DMS53 treated with DMSO at 0.1 percent for 48 hours (cell line): Measurements from ENCODE around the gene DCTD.
A peak's percentile ranks its signal among the peaks of the same experiment; 100 is the strongest.

Experiments used
- DNase-seq: peaks from one replicate; lab custom pipeline; 2025; ENCODE audit not compliant: unreplicated experiment; lab: John Stamatoyannopoulos, UW

The DCTD gene

DNA sequence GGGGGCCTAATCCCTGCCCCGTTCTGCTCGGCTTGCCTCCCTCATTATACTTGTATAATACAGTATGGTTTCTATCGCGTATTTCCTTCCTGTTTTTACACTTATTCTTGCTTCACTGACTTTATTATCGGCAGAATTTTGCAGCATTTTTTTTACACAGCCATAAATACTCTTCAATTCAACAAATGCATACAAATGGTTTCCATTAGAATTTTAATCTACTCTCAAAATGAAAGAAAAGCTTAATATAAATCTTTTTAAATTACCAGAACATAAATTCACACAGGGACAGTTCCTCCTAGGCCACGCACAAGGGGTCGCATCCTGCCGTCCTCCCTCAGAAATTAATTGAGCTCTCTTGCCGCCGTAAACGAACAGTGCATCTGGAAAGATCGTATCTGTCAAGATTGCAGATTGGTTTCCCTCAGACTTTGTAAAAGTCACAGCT, 42.9 kb downstream of the DCTD start:
- DNase-seq, result no peak

DNA sequence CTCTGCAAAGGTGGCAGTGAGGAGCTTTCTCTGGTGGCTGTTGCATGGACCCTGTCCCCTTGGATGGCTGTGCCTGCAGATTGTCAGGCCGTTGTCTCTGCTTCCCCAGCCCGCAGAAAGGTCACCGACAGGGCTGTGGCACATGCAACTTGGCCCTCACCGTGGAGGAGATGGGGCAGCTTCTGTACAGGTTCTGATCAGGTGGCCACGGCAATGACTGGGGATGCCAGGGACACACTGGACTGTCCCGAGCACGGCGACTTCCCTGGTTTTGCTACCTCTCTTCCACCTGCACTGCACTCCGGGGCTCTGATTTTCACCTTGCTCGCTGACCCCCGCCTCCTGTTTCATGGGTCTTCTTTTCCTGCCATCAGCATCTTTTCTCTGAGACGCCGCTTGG, 43.5 kb downstream of the DCTD start:
- DNase-seq, result no peak

DNA sequence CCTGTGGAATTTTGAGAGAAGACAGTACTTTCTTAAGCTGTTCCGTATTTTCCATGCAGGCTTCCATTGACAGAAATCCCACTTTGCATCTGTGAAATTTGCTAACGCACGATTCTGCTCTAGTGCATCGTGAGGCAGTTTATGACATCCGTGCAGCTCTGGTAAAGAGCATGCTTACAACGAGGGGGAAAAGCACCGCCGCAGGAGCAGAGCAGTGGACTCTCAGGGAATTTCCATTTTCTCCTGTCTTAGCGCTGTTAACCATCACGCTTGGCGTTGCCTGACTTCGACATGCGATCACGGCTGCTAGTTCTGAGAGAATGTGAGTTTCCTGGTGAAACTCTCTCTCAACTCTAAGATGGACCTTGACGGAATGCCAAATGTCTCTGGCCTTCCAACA, 43.9 kb downstream of the DCTD start:
- DNase-seq, result no peak

DNA sequence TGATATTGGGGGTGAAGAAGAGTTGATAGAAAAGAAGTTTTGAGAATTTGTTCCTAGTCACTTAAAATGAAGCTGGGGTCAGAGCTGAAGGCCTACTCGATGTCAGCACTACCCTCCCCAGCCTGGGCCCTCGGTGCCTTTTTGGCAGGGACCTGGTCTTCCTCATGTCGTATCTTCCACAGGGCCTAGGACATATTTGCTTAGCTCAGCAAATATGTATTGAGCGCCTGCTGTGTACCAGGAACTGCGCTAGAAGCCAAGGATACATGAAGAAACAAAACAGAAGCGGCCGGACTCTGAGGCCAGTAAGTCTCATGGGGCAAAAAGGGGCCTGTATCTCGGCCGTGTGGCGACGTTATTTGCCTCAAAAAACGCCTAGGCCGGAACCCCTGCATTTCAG, 44.3 kb downstream of the DCTD start:
- no peak for DNase-seq

DNA sequence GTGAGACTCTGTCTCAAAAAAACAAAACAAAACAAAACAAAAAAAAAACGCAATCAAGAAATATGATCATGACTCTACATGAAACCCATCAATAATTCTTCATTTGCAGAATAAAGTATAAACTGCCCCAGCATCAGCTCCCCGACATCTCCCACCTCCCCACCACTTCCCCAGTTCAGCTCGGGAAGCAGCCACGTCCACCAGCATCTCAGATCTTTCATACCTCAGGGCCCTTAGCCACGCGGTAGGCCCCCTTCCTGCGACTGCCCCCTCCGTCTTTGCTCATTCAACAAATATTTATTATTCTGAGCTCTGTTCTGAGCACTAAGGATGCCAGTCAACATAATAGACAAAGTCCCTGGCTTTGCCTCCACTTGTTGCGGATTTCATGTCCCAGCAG, 45.6 kb downstream of the DCTD start:
- no peak for DNase-seq

DNA sequence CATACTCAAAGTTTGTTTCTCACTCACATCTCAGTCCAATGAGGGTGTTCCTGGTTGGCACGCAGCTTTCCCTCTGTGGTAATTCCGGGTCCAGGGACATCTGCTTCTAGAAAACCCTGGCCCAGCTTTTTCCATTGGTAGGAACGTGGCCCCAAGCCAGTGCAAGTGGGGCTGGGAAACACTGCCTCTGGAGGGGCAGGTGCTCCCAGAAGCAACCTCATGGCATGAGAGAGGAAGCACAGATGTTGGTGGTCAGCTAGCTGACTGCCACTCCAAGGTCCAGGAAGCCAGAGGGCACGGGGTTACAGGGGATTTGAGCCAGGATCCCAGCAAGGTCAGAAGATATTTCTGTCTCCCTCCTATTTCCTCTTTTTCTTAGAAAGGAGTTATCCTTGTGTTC, 47.5 kb downstream of the DCTD start:
- no peak for DNase-seq

DNA sequence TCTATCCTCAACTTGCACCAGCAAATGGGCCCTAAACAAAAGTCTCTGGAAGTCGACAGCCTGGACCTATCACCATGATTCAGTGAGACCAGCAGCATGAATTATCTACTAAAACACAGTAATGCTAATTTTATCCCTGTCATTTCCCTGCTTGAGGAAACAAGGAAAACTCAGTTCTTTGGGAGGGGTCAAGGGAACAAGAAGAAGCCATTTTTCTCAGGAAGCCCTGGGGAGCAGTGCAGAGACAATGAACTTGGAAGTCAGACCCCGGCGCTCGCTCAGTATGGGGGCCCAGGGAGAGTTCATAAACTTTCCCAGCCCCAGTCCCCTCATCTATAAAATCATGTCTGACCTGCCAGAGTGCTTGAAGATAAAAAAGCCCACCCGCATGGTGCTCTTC, 50.4 kb downstream of the DCTD start:
- DNase-seq, result no peak

DNA sequence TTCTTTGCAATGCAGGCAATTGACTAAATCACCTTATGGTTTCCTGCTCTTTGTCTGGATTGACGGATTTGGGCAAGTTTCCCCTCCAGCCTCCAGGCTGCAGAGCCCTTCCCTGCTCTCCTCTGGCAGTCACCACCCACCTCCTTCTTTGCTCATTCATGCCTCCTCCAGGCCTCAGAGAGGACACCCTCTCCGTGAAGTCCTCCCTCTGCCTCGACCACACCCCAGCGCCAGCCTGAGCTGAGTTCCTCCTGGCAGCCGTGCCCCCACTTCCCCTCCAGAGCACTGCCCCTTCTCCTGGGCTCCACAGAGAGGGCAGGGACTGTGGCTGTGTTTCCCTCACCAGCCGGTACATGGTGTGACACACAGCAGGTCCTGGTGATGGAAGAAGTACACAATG, 53.7 kb downstream of the DCTD start:
- no peak for DNase-seq

DNA sequence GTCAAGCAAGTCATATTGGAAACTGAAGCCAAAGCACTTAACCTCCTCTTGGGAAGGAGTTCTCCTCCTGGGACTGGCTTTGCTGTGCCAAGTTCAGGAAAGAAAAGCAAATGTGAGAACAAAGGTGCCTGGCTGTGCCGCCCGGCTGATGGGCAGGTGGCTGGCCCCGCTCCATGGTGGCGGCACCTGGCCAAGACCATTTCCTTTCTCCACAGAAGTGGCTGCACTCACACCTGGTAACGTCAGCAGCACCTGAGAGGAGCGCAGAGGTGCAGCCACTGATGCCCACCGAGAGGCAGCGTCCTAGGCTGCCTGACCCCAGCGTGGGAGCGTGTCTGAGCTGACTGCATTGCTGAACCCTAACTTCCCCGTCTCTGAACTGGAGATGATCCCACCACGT, 54.3 kb downstream of the DCTD start:
- peak; percentile 61 for DNase-seq

DNA sequence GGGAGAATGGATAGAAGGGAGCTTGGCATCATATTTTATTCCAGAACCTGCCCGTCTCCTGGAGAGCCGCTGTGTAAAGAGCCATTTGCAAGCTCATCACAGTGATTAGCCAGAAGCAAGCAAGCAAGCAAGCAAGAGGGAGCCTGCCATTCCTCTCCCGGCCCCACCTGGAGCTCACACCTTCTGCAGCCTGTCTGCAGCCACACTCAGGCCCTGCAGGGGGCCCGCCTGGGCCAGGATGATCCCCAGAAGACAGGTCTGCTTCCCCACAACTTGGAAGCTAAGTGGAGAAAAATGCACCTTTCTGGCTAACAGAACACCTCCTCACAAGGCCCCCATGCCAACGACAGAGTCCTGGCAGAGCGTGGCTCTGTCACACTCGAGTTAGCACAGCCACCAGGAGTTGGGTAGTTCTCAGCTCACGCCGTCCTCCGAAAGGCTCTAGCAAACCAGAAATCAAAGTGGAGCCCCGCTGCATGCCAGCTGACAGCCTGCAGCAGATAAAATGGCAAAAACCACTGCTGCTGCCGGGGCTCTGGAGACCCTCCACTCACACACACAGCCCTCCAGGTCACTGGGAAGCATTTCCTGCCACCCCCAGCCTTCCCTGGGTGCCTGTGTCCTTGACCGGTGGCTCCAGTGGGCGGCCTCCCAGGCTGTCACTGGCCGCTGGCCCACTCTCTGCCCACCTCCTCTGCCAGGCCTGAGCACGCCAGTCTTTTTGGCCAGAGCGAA, 54.9 kb downstream of the DCTD start:
- DNase-seq, result peak; percentile 4

DNA sequence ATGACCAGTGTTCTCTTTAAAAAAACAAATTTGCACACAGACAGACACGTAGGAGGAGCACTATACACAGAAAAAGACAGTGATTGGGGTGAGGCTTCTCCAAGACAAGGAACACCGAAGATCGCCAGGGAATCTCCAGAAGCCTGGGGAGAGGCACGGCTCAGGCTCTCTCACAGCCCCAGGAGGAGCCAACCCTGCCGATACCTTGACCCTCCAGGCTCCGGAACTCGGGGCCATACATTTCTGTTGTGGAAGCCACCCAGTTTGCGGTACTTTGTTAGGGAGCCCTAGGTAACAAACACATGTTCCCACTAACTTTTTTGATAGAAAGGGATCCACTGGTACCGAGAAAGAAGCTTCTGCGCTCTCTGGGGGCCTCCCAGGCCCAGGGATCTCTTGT, 55.8 kb downstream of the DCTD start:
- DNase-seq, result no peak

DNA sequence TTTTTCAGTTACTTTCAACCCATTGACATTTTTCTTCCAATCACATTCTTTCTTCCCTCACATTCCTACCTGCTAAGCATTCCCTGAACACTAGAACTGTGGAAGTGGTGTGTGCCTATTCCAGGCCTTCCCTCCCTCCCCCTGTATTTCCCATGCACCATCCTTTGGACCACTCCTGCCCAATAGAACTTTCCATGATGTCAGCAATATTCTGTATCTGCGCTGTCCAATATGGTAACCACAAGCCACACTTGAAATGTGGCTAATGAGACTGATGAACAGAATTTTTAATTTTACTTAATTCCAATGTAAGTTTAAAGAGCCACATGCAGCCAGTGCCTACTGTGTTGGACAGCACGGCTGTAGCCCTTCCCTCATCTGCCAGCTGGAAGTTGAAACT, 57.5 kb downstream of the DCTD start:
- DNase-seq, result no peak

DNA sequence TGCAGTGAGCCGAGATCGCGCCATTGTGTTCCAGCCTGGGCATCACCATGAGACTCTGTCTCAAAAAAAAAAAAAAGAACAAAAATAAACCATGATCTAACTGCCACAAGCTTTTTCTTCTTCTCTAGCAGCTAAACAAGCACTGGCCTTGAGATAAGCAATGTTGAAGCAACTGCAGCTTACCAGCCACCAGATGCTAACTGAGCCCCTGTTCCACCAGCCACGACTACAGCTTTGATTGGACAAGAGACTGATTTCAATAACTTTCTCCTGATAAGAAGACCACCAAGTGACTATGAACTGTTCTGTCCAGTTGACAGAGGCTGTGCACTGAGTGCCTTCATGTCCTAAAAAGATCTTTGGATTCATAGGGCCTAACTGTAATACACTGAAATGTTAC, 58.5 kb downstream of the DCTD start:
- DNase-seq, result no peak

DNA sequence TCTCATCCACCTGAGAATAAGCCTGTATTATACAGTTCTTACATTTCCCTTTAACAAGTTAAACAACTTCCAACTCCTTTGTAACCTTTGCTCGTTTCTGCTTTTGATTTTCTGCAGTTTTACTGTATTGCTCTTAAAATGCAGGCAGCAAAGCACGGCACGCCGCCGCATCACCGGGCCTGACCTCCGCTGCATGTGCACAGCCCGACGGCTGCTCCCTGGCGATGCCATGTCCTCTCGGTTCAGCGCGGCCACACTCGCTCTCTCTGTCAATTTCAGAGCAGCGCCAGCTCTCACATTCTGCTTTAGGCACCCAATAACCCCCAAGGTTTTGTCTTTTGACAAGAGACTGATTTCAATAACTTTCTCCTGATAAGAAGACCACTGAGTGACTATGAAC, 60.3 kb downstream of the DCTD start:
- no peak for DNase-seq

DNA sequence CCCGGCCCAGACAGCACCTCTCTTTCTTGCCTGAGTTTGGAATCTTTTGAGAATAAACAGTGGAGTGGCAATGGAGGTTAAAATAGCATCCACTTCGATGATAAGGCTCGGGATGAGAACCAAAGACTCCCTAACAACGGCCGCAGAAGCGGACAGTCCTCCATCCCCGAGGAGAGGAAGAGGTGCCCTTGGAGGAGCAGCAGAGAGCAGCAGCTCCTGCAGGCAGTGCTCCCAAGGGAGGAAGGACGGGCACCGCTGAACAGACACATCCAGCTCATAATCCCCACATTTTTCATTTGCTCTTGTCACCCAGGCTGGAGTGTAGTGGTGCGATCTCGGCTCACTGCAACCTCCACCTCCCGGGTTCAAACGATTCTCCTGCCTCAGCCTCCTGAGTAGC, 61.3 kb downstream of the DCTD start:
- no peak for DNase-seq

DNA sequence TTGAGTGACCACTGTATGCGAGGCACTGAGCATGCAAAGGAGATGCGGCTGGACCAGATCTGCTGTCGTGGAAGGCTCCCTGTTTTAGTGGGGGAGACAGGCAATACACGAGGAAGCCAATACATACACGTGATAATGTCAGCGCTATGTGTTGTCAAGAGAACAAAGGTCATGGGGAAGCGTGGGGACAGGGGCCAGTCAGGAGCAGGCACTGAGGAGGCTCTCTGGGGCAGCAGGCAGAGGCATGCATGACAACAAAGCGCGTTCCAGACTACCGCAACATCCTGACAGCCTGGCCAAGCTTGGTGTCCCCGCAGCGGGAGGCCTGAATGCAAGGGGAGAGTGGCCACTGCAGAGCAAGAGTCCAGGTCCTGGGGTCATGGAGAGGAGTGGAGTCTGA, 61.9 kb downstream of the DCTD start:
- no peak for DNase-seq

DNA sequence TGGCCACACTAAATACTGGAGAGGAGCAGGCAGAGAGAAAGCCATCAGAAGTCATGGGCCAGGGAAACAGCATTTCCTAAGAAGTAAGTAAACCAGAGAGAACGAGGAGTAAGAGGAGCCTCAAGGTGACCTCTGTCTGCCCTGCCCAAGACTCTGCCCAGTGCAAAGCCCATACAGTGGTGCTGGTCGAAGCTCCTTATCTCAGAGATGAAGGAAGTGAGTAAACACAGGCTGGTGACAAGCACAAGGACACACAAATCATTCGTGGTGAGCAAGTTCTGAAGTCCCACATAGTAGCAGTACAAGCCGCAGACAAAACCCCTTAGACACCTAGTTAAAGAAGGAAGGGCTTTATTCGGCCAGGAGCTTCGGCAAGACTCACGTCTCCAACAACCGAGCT, 62.7 kb downstream of the DCTD start:
- DNase-seq, result no peak

DNA sequence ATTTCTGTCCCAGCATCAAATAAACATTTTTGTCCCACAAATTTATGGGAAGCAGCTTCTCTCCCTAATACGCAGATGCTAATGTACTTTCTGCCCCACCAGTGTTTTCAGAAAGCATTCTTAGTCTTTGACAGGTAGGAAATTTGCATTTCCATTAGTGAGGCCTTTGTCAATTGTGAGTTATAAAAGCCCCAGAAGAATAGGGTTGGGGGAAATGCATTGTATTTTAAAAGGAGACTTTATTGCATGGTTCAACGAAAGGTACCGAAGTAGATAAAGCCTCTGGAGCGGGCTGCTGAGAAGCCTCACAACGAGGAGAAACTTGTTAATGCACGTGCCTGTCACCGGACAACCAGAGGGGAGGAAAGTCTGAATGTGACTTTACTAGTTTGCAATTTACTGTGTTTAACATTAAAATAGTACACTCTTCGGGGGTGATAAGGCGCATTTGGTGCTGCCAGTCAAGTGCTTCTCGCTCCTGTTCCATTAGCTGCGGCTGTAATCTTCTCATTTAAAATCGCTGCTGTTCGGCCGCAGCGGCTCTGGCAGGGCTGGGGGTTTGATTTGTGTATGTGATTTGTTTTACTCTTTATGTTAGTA, 63.4 kb downstream of the DCTD start:
- DNase-seq, result no peak

DNA sequence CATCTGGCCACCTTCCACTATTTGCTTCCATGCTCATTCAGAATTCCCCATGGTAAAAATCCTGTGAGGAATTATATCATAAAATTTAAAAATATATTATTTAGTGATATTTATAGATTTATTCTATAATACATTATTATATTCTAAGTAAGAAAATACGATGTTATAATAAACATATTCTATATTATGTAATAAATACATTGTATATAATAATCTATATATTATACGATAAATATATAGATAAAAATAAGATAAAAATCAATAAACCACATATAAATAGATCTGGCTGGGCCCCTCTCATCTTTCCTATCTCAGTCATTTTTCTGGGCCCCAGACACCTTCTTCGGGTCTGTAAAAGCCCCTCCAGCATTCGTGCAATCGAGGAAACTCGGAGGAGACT, 68.5 kb downstream of the DCTD start:
- DNase-seq, result no peak

DNA sequence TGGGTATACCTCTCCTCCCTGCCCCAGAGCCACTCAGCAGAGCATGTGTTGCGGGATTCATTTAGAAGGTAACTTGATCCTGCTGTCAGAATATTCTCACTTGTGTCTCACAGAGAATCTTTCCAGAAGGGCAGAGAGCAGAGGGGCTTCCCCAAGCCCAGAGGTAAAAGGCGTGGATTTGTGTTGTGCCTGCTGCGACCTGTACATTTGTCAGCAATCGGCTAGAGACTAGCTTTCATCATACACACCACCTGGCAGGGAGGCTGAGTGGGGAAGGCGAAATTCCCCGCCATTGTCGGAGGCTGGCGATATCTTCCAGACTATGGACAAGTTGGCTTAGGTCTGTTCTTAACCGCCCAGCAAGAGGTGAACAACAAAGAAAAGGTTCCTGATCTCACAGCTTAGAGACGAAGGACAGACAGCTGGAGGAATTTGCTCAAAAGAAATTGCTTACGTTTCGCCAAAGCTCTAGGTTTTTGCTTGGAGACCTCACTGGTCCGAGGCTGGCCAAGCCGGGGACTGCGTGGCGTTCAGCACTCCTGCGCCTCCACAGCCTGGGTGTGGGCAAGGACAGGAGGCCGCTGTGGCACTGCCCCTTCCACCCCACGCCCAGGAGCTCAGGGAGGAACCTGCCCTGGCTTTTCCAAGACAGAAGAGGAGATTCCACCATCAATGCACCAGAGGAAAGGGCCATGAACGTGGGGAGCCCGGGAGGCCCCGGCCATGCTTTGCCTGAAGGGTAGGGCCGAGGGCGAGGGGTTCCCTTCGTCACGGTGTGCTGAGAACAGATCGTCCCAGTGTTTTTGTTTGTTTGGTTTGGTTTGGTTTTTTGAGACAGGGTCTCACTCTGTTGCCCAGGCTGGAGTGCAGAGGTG, 69.4 kb downstream of the DCTD start:
- no peak for DNase-seq

DNA sequence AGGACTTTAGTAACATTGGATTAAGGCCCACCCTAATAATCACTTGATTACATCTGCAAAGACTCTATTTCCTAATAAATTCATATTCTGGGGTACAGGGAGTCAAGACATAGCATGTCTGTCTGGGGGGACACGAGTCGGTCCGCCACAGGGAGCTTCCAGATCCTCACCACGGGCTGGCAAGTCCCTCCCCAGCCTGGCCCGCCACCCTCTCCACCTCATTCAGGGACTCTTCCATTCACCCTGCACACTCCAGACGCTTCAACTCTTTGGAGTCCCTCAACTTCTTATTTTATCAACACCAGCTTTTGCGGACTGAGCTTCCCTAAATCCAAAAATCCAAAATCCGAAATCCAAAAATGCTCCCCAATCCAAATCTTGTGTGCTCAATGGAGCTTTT, 71.2 kb downstream of the DCTD start:
- DNase-seq, result no peak

DNA sequence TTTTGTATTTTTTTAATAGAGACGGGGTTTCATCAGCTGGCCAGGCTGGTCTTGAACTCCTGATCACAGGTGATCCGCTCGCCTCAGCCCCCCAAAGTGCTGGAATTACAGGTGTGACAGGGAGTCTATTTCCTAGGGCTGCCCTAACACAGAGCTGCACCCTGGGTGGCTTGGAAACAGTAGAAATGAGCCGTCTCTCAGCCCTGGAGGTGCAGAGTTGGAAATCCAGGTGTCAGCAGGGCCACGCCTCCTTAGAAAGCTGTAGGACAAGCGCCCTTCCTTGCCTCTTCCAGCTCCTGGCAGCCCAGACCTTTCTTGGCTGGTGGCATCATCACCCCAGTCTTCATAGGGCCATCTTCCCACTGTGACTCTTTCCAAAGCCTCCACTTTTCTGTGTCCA, 71.6 kb downstream of the DCTD start:
- DNase-seq, result no peak
